GM12892 (cell line): ENCODE data around the gene EMC8.

ENCODE experiments used
- POLR2A ChIP-seq: IDR thresholded peaks from 2 replicates; pipeline ENCODE4 v1.6.1; 2011; ENCODE audit warnings: low read depth, low read length, control low read depth
- POLR2AphosphoS5 ChIP-seq: IDR thresholded peaks from 2 replicates; pipeline ENCODE4 v1.6.1; 2011; ENCODE audit warnings: low read depth, low read length, control low read depth

DNA sequence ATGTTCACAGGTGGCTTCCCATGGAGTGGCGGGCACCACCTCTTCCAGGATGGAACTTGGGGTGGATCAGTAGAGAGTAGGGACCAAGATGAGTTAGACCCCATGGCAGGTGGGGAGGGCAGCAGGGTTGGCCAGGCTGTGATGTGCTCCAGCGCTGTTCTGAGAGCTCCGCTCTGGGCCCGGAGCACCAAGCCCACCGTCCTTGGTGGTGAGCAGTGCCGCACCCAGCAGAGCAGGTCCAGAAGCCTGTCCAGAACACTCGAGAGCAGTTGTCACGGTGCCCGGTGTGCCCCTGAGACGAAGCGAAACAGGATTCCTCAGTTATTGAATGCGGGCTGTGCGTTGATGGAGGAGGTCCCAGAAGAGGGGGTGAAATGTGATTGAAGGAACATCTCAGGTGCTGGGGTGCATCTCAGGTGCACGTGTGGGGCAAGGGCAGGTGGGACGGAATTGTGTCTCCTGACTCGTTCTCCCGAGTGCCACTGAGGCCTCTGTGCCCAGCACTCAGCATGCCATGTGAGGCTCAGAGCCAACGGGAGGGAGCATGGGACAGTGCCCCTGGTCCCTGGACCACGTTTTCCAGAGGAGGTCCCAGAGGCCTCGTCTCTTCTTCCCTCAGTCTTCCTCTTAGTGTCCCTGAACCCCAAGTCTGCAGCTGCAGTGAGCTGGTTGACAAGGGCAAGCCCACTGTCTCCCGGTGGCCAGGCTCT, 39.7 kb upstream of the EMC8 start:
- no peak for TF ChIP-seq POLR2A
- TF ChIP-seq POLR2AphosphoS5 = no peak
